HEK293 (cell line): ENCODE data around the gene PODN.

Experiments used
- CTCF ChIA-PET: fragments of 350-600 bp; formaldehyde crosslinking; extraction: SDS; loops from one replicate; lab custom pipeline; 2021; ENCODE audit warnings: antibody characterized with exemption; lab: Yijun Ruan, JAX
- POLR2A ChIA-PET: fragments of 300-600 bp; formaldehyde crosslinking; extraction: SDS; loops from one replicate; lab custom pipeline; 2020; ENCODE audit warnings: antibody characterized with exemption, inconsistent platforms; lab: Yijun Ruan, JAX
- H3K27ac ChIP-seq: fragments of 200-500 bp; sonication (Bioruptor generic); 2 replicates; pipeline ENCODE4 v1.5.1; 2014; ENCODE audit warnings: low read depth, low read length, control low read depth, inconsistent platforms; ENCODE audit errors: extremely low read depth
- H3K36me3 ChIP-seq, 2 experiments: fragments of 200-500 bp in 1 of 2; sonication (Bioruptor generic) in 1 of 2; 1 replicate in 1 of 2; 2 replicates in 1 of 2; pipeline ENCODE4 v1.5.1; 2014 to 2017; ENCODE audit warnings: inconsistent platforms in 2 of 2, low read length in 2 of 2; ENCODE audit not compliant: control insufficient read depth in 2 of 2, insufficient read depth in 1 of 2
- H3K4me1 ChIP-seq: fragments of 200-500 bp; sonication (Bioruptor generic); 2 replicates; pipeline ENCODE4 v1.5.1; 2014; ENCODE audit warnings: mild to moderate bottlenecking, low read length, inconsistent platforms; ENCODE audit not compliant: control insufficient read depth, insufficient read depth
- H3K4me3 ChIP-seq: 2 replicates; pipeline ENCODE4 v1.5.1; 2011; ENCODE audit warnings: low read depth, mild to moderate bottlenecking, control low read depth, low read length, moderate library complexity
- H3K9me3 ChIP-seq: fragments of 200-500 bp; sonication (Bioruptor generic); 2 replicates; pipeline ENCODE4 v1.5.1; 2014; ENCODE audit warnings: low read depth, low read length, inconsistent platforms; ENCODE audit not compliant: control insufficient read depth, insufficient read depth
- BCL11A ChIP-seq: fragments of 450-650 bp; formaldehyde crosslinking; IDR thresholded peaks from 2 replicates; pipeline ENCODE4 v1.5.1; 2016; ENCODE audit warnings: low read depth, missing biosample characterization, missing genetic modification characterization
- EGR2 ChIP-seq: fragments of 450-650 bp; formaldehyde crosslinking; IDR thresholded peaks from 2 replicates; pipeline ENCODE4 v1.5.1; 2016; ENCODE audit warnings: low read depth, missing biosample characterization, missing genetic modification characterization
- GLIS2 ChIP-seq: fragments of 450-650 bp; formaldehyde crosslinking; IDR thresholded peaks from 2 replicates; pipeline ENCODE4 v1.5.1; 2016; ENCODE audit warnings: missing biosample characterization, missing genetic modification characterization
- HOXA7 ChIP-seq: sonication (generic); formaldehyde crosslinking; IDR thresholded peaks from 2 replicates; pipeline ENCODE4 v1.8.1; 2022; ENCODE audit warnings: missing genetic modification reagents, borderline replicate concordance
- OSR2 ChIP-seq: fragments of 450-650 bp; formaldehyde crosslinking; IDR thresholded peaks from 2 replicates; pipeline ENCODE4 v1.5.1; 2016; ENCODE audit warnings: missing biosample characterization, missing genetic modification characterization
- PBX3 ChIP-seq: sonication (generic); formaldehyde crosslinking; IDR thresholded peaks from 2 replicates; pipeline ENCODE4 v1.8.1; 2022; ENCODE audit warnings: mild to moderate bottlenecking, moderate library complexity, missing genetic modification reagents
- RBAK ChIP-seq: fragments of 450-650 bp; formaldehyde crosslinking; IDR thresholded peaks from 2 replicates; pipeline ENCODE4 v1.5.1; 2016; ENCODE audit warnings: missing biosample characterization, missing genetic modification characterization
- SP7 ChIP-seq: fragments of 450-650 bp; formaldehyde crosslinking; IDR thresholded peaks from 2 replicates; pipeline ENCODE4 v1.5.1; 2016; ENCODE audit warnings: missing biosample characterization, missing genetic modification characterization
- YY1 ChIP-seq: fragments of 450-650 bp; formaldehyde crosslinking; IDR thresholded peaks from 2 replicates; pipeline ENCODE4 v1.5.1; 2018; ENCODE audit warnings: missing biosample characterization, missing genetic modification characterization
- ZFP3 ChIP-seq: fragments of 450-650 bp; formaldehyde crosslinking; IDR thresholded peaks from 2 replicates; pipeline ENCODE4 v1.5.1; 2016; ENCODE audit warnings: low read depth, missing biosample characterization, missing genetic modification characterization
- ZFP41 ChIP-seq: fragments of 450-650 bp; formaldehyde crosslinking; IDR thresholded peaks from 2 replicates; pipeline ENCODE4 v1.5.1; 2016; ENCODE audit warnings: missing biosample characterization, missing genetic modification characterization, borderline replicate concordance
- ZNF138 ChIP-seq: fragments of 450-650 bp; formaldehyde crosslinking; IDR thresholded peaks from 2 replicates; pipeline ENCODE4 v1.5.1; 2016; ENCODE audit warnings: missing biosample characterization, missing genetic modification characterization, borderline replicate concordance
- ZNF175 ChIP-seq: fragments of 450-650 bp; formaldehyde crosslinking; IDR thresholded peaks from 2 replicates; pipeline ENCODE4 v1.5.1; 2016; ENCODE audit warnings: missing biosample characterization, missing genetic modification characterization
- ZNF2 ChIP-seq: fragments of 450-650 bp; formaldehyde crosslinking; IDR thresholded peaks from 2 replicates; pipeline ENCODE4 v1.5.1; 2016; ENCODE audit warnings: missing biosample characterization, missing genetic modification characterization
- ZNF221 ChIP-seq: fragments of 450-650 bp; formaldehyde crosslinking; IDR thresholded peaks from 2 replicates; pipeline ENCODE4 v1.5.1; 2017; ENCODE audit warnings: missing biosample characterization, missing genetic modification characterization, borderline replicate concordance
- ZNF266 ChIP-seq: fragments of 450-650 bp; formaldehyde crosslinking; IDR thresholded peaks from 2 replicates; pipeline ENCODE4 v1.5.1; 2016; ENCODE audit warnings: missing biosample characterization, missing genetic modification characterization, low read depth
- ZNF302 ChIP-seq: fragments of 450-650 bp; formaldehyde crosslinking; IDR thresholded peaks from 2 replicates; pipeline ENCODE4 v1.5.1; 2016; ENCODE audit warnings: missing biosample characterization, missing genetic modification characterization, low read depth
- ZNF529 ChIP-seq: fragments of 450-650 bp; formaldehyde crosslinking; IDR thresholded peaks from 2 replicates; pipeline ENCODE4 v1.5.1; 2017; ENCODE audit warnings: missing genetic modification characterization, missing biosample characterization; ENCODE audit not compliant: insufficient replicate concordance
- ZNF548 ChIP-seq: fragments of 450-650 bp; formaldehyde crosslinking; IDR thresholded peaks from 2 replicates; pipeline ENCODE4 v1.5.1; 2016; ENCODE audit warnings: missing biosample characterization, missing genetic modification characterization
- ZNF621 ChIP-seq: fragments of 450-650 bp; formaldehyde crosslinking; IDR thresholded peaks from 2 replicates; pipeline ENCODE4 v1.5.1; 2017; ENCODE audit warnings: missing biosample characterization, missing genetic modification characterization
- ZNF747 ChIP-seq: fragments of 450-650 bp; formaldehyde crosslinking; IDR thresholded peaks from 2 replicates; pipeline ENCODE4 v1.5.1; 2016; ENCODE audit warnings: missing biosample characterization, missing genetic modification characterization
- ZNF777 ChIP-seq: fragments of 450-650 bp; formaldehyde crosslinking; IDR thresholded peaks from 2 replicates; pipeline ENCODE4 v1.5.1; 2017; ENCODE audit warnings: missing biosample characterization, missing genetic modification characterization, borderline replicate concordance
- TF ChIP-seq, protein P1 (sequence below): fragments of 450-650 bp; formaldehyde crosslinking; IDR thresholded peaks from 2 replicates; pipeline ENCODE4 v1.5.1; 2016; ENCODE audit warnings: missing biosample characterization, missing genetic modification characterization
- TF ChIP-seq, protein P2 (sequence below): fragments of 450-650 bp; formaldehyde crosslinking; IDR thresholded peaks from 2 replicates; pipeline ENCODE4 v1.5.1; 2016; ENCODE audit warnings: missing biosample characterization, missing genetic modification characterization
- TF ChIP-seq, protein P3 (sequence below): fragments of 450-650 bp; formaldehyde crosslinking; IDR thresholded peaks from 2 replicates; pipeline ENCODE4 v1.5.1; 2017; ENCODE audit warnings: missing biosample characterization, missing genetic modification characterization

PODN gene

DNA sequence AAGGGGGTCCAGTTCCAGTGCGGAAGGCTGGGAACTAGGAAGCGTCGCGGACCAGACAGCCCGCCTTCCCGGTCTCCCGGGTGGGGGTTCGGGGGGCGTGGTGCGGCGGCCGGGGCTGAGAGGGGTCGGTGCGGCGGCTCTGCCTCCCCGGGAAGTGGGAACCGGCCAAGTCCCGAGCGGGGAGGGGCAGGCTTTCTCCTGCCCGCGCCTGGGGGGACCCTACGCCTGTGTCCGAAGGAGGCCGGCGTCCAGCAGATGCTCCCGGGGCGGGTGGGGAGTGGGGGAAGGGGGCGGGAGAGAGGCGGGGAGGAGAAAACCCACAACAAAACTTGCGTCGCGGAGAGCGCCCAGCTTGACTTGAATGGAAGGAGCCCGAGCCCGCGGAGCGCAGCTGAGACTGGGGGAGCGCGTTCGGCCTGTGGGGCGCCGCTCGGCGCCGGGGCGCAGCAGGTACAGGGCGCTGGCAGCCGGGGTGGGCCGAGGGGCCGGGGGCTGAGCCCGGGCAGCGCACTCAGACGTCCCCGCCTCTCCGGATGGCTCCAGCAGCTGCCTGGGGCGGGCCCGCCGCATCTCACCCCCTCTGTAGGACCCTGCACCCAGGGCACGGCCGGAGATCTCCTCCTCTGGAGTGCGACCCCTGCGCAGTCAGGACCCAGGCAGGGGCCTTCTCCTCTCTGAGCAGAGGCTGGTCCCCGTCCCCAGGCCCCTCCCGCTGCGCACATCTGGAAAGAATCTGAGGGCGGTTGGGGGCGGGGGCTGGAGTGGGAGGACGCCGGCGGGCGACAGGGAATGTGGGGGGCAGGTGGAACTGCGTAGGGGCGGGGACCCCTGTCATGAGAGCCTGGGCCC lies at the start of gene PODN:
PODN (plus strand) TSS at position 355 of the 849 bp plus-strand sequence. CDS start 7,643 bp downstream, outside the sequence.
- no peaks in the 10 kb centered on the region for H3K36me3 ChIP-seq
- no peak for TF ChIP-seq ZNF747 (tag by site-specific recombination)
- no peak for TF ChIP-seq OSR2 (tag by site-specific recombination)
- TF ChIP-seq, protein P1, sequence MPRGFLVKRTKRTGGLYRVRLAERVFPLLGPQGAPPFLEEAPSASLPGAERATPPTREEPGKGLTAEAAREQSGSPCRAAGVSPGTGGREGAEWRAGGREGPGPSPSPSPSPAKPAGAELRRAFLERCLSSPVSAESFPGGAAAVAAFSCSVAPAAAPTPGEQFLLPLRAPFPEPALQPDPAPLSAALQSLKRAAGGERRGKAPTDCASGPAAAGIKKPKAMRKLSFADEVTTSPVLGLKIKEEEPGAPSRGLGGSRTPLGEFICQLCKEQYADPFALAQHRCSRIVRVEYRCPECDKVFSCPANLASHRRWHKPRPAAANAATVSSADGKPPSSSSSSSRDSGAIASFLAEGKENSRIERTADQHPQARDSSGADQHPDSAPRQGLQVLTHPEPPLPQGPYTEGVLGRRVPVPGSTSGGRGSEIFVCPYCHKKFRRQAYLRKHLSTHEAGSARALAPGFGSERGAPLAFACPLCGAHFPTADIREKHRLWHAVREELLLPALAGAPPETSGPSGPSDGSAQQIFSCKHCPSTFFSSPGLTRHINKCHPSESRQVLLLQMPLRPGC (tag by site-specific recombination) = no peak
- TF ChIP-seq SP7 (tag by site-specific recombination) = no peak
- no peak for TF ChIP-seq YY1
- TF ChIP-seq PBX3 (CRISPR knock-in tag) = no peak
- TF ChIP-seq ZNF548 (tag by site-specific recombination) = no peak
- TF ChIP-seq EGR2 = no peak
- TF ChIP-seq ZFP41 = no peak
- TF ChIP-seq RBAK (tag by site-specific recombination) = no peak
- no peak for TF ChIP-seq GLIS2 (tag by site-specific recombination)
- TF ChIP-seq ZNF221 (tag by site-specific recombination) = no peak
- POLR2A ChIA-PET = no interaction called here
- H3K9me3 ChIP-seq = no peaks in the 10 kb centered on the region
- no peak within 1 kb of the TSS for H3K27ac ChIP-seq
- H3K4me1 ChIP-seq = peaks cover 5% of the 10 kb centered on the region; the same call in 1 of the 2 replicates
- CTCF ChIA-PET = no interaction called here
- H3K4me3 ChIP-seq = peak within 1 kb of the TSS; percentile 33

- no peak overlapping the region; the same call in 1 of the 2 replicates for H3K27ac ChIP-seq
- CTCF ChIA-PET = interaction anchor here (1.0 to 1.5 kb wide), 3 partner anchors 120 to 166 kb away, joined by 3 to 4 read pairs (median 3); no protein-coding TSS in a partner anchor
- POLR2A ChIA-PET = interaction anchor here (0.5 to 1.0 kb wide), 2 partner anchors 13 to 130 kb away, joined by 3 to 4 read pairs; no protein-coding TSS in a partner anchor
- no peaks in the 10 kb centered on the region for H3K9me3 ChIP-seq
- peaks cover 2 to 4% of the 10 kb centered on the region in 2 experiments; a peak in 2 of 3 replicates for H3K36me3 ChIP-seq
- H3K4me1 ChIP-seq = no peaks in the 10 kb centered on the region
- H3K4me3 ChIP-seq = peak overlapping the region; percentile 52
- TF ChIP-seq ZNF266 (tag by site-specific recombination) = no peak
- no peak for TF ChIP-seq ZNF777 (tag by site-specific recombination)
- TF ChIP-seq ZNF175 (tag by site-specific recombination) = no peak
- TF ChIP-seq, protein P2, sequence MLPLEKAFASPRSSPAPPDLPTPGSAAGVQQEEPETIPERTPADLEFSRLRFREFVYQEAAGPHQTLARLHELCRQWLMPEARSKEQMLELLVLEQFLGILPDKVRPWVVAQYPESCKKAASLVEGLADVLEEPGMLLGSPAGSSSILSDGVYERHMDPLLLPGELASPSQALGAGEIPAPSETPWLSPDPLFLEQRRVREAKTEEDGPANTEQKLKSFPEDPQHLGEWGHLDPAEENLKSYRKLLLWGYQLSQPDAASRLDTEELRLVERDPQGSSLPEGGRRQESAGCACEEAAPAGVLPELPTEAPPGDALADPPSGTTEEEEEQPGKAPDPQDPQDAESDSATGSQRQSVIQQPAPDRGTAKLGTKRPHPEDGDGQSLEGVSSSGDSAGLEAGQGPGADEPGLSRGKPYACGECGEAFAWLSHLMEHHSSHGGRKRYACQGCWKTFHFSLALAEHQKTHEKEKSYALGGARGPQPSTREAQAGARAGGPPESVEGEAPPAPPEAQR (tag by site-specific recombination) = no peak
- TF ChIP-seq ZNF621 (tag by site-specific recombination) = no peak
- no peak for TF ChIP-seq ZFP3
- no peak for TF ChIP-seq ZNF302 (tag by site-specific recombination)
- TF ChIP-seq ZNF138 (tag by site-specific recombination) = no peak
- TF ChIP-seq ZNF529 (tag by site-specific recombination) = no peak
- no peak for TF ChIP-seq HOXA7
- TF ChIP-seq, protein P3, sequence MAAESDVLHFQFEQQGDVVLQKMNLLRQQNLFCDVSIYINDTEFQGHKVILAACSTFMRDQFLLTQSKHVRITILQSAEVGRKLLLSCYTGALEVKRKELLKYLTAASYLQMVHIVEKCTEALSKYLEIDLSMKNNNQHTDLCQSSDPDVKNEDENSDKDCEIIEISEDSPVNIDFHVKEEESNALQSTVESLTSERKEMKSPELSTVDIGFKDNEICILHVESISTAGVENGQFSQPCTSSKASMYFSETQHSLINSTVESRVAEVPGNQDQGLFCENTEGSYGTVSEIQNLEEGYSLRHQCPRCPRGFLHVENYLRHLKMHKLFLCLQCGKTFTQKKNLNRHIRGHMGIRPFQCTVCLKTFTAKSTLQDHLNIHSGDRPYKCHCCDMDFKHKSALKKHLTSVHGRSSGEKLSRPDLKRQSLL (tag by site-specific recombination) = no peak
- TF ChIP-seq, protein P1 (tag by site-specific recombination) = no peak
- TF ChIP-seq ZNF2 (tag by site-specific recombination) = no peak
- TF ChIP-seq BCL11A (tag by site-specific recombination) = no peak
Measured at GRCh38 chr1:53014791-53015507, 47.1 kb upstream of the PODN start.
